Activated CD4-positive, CD25-positive, alpha-beta regulatory T cell treated with anti-CD3 and anti-CD28 coated beads, Interleukin-2, amount 50 U/mL, for 16 hours (primary cell): ENCODE data around the gene GRIK4.

Experiments
- DNase-seq: peaks from one replicate; pipeline ENCODE4 v3.0.0-alpha.2; 2020; ENCODE audit warnings: low read depth, low spot score

GRIK4 gene

DNA sequence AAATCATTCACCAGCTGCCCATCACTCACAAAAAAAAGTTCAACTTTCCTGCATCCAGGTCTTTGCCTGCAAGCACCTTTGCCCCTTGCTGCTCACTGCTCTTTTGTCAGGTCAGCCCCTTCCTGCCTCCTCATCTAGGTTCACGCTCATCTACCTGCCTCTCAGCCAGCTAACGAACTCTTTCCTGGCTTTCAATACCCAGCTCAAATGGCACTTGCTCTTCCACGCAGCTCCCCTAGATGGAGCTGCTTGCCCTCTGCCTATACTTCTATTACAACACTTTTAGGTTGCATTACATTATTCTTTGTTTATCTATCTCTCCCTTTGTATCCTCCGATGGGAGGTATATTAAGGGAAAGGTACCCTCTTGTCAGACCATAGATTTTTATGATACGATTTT, 433.5 kb downstream of the GRIK4 start:
- DNase-seq: no peak

DNA sequence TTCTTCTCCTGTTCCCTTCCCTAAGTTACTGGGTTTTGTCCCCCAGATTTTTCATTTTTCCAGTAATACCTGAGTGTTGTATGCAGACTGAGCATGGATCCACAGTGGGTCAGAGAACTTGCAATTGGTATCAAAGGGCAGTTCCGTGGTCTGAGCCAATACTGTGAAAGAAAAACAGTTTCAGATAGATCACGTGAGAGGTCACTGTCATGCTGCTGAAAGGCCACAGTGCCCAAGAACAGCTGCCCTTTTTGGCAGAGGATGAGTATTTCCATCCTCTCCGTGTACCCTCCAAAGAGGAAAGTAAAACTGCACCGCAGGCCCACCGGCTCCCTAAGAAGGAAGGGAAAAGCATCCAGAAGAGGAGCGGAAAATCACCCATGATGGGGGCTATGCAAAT, 439.3 kb downstream of the GRIK4 start:
- DNase-seq: no peak

DNA sequence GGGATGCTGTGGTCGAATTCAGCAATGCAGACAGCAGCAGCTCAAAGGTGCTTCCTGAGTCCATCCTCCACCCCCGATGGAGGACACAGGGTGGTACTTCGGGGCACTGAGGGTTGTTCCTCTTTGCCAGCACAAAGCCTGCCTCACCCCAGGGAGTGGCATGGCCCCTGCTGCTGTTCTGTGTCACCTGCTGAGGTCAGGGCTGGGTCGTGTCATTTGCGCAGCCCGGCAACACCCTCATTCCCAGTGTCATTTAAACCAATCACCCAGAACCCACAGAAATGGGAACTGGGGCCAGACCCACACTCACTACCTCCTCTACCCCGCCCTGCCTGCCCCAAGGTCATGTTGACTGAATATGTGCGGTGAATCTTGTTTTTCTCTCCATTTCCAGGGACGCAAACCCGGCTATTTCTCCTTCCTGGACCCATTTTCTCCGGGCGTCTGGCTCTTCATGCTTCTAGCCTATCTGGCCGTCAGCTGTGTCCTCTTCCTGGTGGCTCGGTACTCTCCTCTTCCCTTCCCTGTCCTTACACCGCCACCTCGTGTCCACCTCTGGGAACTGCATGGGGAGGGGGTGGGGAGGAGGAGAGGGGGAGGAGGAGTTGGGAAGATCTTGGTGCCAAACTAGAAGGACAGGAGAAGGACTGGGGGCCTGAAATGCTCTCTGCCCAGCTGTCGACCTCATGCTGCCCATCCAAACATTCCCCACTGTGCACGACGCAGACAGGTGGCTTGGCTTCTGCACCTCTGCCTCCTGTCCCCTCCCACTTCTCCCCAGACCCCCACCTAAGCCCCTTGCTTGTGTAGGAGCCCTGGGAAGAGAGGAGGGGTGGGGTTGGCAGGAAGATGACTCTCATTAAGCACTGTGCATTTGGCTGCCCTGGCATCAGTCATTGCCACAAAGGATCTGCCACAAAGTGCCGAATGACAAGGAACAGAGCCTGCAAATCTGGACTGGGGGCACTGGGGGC, 441.2 kb downstream of the GRIK4 start:
- peak; percentile 28 for DNase-seq

DNA sequence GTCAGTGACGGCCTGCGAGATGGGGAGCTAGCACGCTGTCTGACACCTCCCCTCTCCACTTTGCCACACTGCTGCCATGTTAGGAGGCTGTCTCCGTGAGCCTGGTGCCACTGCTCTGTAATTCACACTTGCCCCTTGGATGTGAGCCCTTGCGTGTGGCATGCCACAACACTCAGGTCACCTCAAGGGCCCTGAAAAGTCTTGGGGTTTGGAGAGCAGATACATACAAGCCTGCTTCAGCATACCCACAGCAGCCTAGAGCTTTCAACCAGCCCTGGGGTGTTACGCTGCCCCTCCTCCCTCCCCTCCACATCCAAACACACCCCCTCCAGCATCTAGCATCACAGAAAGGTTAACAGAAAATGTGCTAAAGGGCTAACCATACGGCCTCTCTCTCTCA, 442.8 kb downstream of the GRIK4 start:
- no peak for DNase-seq

DNA sequence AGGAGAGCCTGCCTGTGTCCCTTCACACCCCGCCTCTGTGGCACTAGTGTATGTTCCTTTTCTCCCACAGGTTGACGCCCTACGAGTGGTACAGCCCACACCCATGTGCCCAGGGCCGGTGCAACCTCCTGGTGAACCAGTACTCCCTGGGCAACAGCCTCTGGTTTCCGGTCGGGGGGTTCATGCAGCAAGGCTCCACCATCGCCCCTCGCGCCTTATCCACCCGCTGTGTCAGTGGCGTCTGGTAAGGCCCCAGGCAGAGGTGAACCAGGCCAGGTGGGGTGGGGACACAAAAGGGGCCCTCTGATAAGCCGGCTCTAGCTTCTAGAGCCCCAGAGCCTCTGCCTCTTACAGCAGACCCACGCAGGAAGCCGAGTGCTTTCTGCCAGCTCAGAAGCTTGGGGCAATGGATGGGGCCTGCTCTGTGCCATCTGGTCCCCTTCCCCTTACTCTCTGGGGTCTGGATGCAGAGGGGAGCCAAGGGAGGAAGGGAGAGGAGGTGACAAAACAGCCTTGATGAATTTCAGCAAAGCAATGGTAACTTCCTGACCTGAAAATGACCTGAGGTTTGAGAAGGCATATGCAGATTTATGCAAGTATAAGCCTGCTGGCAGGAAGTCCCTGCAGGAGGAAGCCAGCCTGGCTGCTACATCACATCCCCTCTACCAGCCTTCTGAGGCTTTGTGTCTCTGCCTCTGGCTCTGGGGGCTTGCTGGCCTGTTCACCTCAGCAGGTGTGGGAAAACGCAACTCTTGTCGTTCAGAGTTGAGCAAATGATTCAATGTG, 445.4 kb downstream of the GRIK4 start:
- no peak for DNase-seq

DNA sequence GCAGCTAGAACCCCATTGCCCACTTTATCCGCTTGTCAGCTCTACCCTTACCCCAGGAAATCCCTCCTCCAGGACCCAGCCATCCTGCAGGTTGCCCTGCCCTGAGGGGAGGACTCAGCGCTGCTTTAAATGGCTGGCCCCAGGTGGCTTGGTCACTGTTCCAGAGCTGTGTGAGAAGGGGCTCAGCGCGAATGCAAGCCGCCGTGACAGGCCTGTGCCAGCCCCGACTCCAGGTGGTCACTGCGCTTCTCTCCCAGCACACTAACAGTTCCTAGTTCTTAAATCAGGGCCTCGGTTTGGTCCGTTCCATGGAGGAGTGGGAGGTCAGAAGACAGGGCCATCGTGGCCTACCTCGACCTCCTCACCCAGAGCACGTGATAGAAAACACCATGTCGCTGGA, 446.6 kb downstream of the GRIK4 start:
- no peak for DNase-seq

DNA sequence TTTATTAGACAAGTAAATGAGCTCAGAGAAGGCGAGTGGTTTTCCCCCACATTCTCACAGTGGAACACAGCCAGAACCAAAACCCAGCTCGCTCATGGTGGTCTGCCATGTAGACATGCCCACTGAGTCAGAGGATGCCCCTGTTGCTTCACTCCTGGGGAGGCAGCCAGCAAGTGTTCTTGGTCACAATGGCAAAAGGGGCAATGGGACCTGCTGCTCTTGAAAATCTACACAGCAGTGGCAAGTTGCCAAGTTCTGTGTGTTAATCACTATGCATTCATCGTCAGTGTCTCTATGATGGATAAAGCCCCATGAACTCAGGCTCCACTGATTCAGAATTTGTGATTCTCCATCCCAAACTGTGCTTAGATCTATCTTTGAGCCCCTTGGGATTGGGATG, 447.6 kb downstream of the GRIK4 start:
- DNase-seq: no peak

DNA sequence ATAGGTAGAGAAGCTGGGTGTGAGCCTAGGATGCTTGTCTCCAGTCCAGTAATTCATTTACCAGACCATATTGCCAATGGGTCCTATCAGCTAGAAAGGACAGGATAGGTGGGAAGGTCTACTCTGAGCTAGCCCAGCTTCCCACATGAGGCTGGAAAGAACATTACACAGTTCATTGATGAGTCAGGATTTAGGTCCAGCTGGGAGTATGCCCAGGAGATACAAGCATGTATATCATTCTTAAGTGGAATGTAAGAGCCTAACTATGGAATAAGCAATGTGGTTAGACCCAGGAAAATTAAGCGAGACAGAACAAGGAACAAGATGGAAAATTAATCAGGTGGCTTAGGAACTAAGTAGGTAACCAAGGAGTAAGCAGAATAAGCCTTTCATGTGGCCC, 453.3 kb downstream of the GRIK4 start:
- no peak for DNase-seq

DNA sequence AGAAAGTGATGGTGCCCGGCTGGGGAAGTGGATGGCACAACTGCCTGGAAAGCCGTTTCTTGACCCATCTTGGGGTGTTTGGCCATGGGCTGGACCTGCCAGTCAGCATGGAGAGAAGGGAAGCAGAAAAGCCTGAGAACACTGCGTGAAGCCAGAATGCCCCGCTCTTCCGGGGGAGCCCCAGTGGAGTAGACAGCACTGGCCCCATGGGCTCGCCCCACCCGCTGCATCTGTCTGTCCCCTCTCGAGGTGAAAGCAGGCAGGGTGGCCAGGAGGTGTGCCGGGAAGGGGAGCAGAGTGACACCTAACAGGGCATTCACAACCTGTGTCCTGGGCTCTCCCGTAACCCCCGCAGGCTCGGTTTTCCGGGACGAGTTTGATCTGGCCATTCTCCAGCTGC, 455.3 kb downstream of the GRIK4 start:
- DNase-seq: no peak

DNA sequence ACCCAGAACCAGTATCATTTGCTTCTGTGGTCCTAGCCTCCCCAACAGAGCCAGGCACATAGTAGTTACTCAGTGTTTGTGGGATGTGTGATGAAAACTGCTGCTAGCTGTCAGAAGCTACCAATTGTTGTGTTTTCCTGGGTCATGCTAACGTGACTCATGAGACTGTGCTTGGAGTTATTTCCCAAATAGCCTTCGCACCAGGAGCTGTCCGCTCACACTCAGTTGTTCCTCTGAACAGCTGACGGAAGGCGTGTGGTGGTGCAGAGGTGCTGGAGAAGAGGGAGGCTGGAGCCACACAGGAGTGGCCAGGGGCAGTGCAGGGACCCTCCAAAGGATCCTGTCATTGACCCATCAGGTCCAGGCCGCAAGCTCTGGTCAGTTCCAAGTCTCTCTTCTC, 458.4 kb downstream of the GRIK4 start:
- DNase-seq: no peak

DNA sequence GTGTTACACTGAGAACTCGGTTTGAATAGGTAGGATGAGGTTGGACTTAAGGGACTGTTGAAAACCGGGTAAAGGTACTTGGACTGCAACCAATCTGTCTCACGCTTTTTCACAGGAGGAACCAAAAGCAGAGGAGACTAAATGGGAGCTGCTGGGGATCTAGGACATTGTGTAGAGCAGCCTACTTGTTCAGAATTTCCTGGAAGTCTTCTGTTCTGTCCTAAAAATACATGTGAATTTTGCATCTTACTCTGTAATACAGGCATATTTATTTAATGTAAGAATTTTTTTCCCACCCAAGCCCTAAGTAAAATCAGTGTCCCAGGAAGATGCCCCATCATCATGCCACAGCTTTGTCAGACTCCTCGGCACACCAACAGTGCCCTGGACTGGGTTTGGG, 460.3 kb downstream of the GRIK4 start:
- DNase-seq: no peak

DNA sequence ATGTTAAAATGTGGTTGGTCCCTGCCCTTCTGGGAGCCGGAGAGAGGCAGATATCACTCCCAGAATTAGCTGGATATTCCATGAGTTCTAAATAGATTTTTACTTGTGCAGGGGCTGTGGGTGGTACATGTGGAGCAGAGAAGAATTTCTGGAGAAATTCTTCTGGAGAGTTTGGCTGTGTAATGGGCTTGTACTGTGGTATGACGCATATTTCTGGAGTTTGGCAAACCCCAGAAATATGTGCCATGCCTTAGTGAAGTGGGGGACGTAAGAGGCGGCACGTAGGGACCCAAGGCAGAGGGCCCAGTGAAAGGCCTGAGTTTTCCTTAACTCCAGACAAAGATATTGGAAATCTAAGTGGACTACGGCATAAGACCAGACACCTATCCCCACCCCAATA, 461.1 kb downstream of the GRIK4 start:
- no peak for DNase-seq

DNA sequence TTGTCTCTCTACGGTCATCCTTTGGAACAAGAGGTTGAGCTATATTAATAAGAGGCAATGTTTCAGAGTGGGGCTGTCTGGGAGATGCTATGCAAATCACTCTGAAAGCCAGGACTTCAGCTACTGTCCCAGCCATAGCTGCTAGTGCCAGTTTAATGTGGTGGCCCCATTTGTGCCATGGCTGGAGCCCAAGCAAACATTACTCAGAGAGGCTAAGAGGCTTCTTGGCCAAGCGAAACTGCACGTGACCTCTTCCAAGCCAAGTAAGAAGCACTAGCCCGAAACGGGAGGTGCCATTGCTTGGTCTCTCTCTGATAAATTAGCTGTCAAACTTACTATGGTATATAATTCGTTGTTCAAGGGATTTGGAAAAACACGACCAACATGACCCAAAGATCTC, 462.0 kb downstream of the GRIK4 start:
- no peak for DNase-seq

DNA sequence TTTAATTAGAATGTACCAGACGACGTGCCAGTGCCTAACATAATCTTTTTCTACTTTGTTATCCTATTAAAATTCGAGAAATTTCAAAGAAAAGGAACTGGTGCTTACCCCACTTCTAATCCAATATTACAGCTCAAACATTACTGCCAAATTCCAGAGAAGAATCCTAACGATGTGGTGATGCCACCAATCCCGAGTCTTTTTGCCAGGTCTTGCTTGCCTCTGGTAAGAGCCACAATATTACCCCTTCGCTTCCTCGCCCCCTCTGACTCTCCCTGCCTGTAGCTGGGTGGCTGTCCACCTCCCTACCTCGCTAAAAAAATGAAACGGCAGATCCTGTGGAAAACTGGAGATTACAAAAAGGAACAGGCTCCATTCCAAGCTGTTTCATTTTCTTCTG, 462.9 kb downstream of the GRIK4 start:
- DNase-seq: no peak

DNA sequence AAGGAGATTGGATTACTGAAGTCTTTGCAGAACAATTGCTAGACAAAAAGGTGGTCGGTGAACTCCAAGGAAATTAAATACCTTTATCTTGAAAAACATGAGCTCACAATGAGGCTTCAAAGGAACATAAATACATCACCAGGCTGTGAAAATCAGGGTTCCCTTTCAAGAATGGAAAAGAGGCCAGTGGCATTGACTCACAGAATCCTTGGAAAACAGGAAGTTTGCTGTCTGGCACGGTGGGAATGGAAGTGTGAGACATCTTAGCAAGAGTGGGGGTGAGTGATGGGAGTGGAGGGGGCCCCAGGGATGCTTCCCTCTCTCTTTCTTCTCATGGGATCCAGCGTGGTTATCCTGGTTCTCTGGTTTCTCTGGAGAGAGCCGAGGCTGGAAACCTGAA, 463.4 kb downstream of the GRIK4 start:
- DNase-seq: no peak

DNA sequence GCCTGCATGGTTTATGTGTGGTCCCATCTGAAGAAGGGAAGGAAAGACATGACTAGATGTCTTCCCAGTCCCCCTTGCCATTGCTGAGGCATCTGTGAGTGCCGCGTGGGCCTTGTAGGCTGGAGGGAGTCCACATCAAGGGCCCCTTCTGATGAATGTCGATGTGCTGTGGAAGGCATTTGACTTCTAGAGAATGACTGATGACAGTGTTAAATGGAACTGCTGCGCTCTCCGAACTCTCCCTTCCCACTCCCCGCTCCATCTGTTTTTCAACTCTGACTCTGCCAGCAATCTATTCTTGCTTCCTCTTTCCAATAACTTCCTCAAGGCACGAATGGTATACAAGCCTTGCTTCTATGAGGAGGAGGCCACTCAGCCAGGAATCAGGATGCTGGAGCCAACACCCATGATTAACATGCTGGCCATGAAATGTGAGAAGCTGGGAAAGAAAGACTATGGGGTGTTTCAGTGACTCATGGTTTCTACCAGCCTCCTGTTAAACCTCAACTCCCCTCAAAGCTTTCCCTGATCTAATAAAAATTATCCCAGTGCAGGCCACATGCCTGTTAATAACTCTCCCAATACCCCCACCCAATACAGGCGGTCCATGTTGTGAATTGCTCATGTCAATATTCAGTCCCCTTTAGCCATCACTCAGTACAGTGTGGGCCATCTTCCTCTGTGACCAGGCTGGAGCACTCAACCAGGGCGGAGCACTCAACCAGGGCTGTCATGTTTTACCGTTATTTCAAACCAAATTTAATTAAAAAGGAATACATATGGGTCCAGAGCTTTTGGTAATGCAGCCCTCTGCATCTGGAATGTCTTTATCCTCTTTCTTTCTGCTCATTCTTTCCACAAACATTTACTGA, 466.0 kb downstream of the GRIK4 start:
- DNase-seq: no peak

DNA sequence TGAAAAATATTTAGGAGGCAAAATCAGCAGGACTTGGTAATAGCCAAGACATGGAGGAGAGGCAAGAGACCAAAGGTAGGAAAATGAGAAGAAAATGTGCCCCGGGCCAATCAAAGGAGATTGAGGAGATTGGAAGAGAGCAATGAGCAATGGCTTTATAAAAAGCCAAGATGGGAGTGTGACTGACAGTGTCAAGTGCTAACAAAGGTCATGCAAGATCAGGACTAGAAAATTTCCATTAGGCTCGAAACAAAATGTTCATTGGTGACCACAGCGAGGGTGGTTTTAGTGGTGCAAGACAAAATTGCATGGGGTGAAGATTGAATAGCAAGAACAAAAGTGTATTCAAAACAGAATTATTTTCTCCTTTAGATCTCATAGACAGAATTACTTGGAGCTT, 467.2 kb downstream of the GRIK4 start:
- no peak for DNase-seq

DNA sequence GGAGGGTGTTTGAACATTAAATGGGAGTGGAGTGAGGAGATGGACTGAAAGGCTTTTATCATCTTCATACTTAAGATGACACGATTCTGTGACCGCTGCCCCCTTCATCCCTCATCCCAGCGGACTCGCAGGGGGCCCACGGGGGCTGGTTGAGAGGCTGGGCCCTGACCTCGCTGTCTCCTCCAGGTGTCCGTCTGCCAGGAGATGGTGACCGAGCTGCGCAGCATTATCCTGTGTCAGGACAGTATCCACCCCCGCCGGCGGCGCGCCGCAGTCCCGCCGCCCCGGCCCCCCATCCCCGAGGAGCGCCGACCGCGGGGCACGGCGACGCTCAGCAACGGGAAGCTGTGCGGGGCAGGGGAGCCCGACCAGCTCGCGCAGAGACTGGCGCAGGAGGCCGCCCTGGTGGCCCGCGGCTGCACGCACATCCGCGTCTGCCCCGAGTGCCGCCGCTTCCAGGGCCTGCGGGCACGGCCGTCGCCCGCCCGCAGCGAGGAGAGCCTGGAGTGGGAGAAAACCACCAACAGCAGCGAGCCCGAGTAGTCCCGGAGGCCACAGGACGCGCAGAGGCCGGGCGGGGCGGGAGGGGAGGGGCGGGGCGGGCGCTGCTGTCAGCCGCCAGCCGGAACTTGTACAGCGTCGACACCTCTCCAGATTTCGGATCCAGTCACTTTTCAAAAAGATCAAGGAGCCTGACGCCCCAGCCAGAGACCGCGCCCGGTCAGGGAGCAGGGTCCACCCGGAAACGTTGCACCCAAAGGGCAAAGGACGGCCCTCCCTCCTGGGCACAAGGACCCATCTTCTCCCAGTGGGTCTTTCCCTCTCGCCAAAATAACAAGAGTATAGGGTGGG, 474.4 kb downstream of the GRIK4 start:
- DNase-seq: no peak

DNA sequence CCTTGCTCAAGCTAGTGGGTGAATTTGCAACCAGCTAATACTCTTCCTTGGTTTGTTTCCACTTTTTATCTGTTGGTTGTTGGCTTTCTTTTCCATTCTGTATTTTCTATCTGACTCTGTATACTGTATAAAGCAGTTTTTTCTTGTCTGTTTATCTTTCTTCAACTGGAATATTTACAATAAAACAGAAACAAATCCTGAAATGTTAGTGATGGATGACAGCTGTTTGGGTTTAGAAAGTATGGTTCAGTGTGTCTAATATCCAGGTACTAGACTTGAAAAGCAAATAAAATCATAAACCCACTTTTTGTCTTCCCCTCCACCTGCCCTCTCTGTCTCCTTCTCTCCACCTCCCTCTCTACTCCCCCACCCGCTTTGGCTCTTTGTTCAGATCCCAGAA, 477.1 kb downstream of the GRIK4 start:
- no peak for DNase-seq

DNA sequence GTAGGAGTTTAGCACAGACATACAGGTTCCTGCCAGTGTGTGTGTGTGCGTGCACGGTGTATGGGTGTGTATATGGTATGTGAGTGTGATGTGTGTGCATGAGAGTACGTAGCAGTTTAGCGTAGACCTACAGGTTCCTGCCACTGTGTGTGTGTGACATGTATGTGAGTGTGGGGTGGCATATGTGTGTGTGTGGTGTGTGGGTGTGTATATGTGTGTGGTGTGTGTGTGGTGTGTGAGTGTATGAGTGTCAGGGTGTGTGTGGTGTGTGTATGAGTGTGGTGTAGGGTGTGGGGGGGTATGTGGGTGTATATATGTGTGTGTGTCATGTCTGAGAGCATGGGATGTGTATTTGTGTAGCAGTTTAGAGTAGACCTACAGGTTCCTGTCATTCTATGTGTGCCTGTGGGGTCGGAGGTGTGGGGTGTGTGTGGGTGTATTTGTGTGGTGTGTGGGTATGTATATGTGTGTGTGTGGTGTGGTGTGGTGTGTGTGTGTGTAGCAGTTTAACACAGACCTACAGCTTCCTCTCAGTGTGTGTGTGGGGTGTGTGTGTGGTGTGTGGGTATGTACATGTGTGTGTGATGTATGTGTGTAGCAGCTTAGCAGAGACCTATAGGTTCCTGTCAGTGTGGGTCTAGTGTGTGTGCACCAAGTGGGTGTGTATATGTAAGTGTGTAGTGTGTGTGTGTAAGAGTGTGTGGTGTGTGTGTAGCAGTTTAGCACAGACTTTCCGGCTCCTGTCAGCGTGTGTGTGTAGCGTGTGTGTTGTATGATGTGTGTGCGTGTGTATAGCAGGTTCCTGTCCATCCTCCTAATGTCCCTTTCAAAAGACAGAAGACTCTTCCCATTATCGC, 480.5 kb downstream of the GRIK4 start:
- DNase-seq: no peak
